Measurements from ENCODE around the gene MTRF1L. TPM values are rescaled to one million over a fixed set of nuclear protein-coding genes. Genes with fewer than 3 reads are reported as not detected.

MTRF1L gene
- total RNA-seq = 10 to 100 TPM; 20.8 to 21.5 TPM

GRCh38 chr6:153002613-153003365 lies at the start of gene MTRF1L:
TSS of gene MTRF1L (minus strand) at chr6:153002709. CDS start at chr6:153002685, 24 bp downstream.
- peak; percentile 89 for DNase-seq
- H3K36me3 Mint-ChIP-seq (ENCODE audit: low read depth) = peaks cover 35% of the 10 kb centered on the region
- H3K9me3 Mint-ChIP-seq = peaks cover 5% of the 10 kb centered on the region
- peaks cover 39% of the 10 kb centered on the region for H3K4me1 Mint-ChIP-seq
- H3K27ac Mint-ChIP-seq = peak within 1 kb of the TSS; percentile 88
- ChIA-PET CTCF (interaction anchor here (0.7 to 1.3 kb wide), 3 partner anchors 11 to 20 kb away, joined by 3 to 7 read pairs (median 4); partner anchors contain the start of gene FBXO5), POLR2A (interaction anchor here (0.8 to 10.0 kb wide), 6 partner anchors 18 to 1612 kb away, joined by 3 to 151 read pairs (median 6); partner anchors contain the start of gene FBXO5)
- H3K27me3 Mint-ChIP-seq = peaks cover 1% of the 10 kb centered on the region
- peak within 1 kb of the TSS; percentile 91 for H3K4me3 Mint-ChIP-seq

GRCh38 chr6:153051801-153052200 lies 49.3 kb upstream of the MTRF1L start:
- Mint-ChIP-seq H3K27ac (no peak overlapping the region), H3K27me3 (peaks cover 1% of the 10 kb centered on the region), H3K4me3 (no peak overlapping the region), H3K36me3 (ENCODE audit: low read depth) (no peaks in the 10 kb centered on the region), H3K9me3 (no peaks in the 10 kb centered on the region), H3K4me1 (no peaks in the 10 kb centered on the region)
- POLR2A ChIA-PET = no interaction called here
- no peak for DNase-seq
- CTCF ChIA-PET = no interaction called here

- no peak overlapping the region for H3K27ac Mint-ChIP-seq
- no peaks in the 10 kb centered on the region for H3K9me3 Mint-ChIP-seq
- H3K27me3 Mint-ChIP-seq = no peaks in the 10 kb centered on the region
- no peak for DNase-seq
- ChIA-PET POLR2A (no interaction called here), CTCF (no interaction called here)
- H3K4me1 Mint-ChIP-seq = no peaks in the 10 kb centered on the region
- no peaks in the 10 kb centered on the region for H3K36me3 Mint-ChIP-seq (ENCODE audit: low read depth)
- no peak overlapping the region for H3K4me3 Mint-ChIP-seq
Measured at GRCh38 chr6:153048631-153049030, 46.1 kb upstream of the MTRF1L start.

- Mint-ChIP-seq H3K4me1 (no peaks in the 10 kb centered on the region), H3K27ac (no peak overlapping the region), H3K9me3 (no peaks in the 10 kb centered on the region), H3K36me3 (ENCODE audit: low read depth) (no peaks in the 10 kb centered on the region), H3K4me3 (no peak overlapping the region), H3K27me3 (no peaks in the 10 kb centered on the region)
- ChIA-PET POLR2A (no interaction called here), CTCF (no interaction called here)
- no peak for DNase-seq
Measured at GRCh38 chr6:153047386-153047785, 44.9 kb upstream of the MTRF1L start.

GRCh38 chr6:153045271-153045670 lies 42.8 kb upstream of the MTRF1L start:
- ChIA-PET CTCF (no interaction called here), POLR2A (no interaction called here)
- no peak for DNase-seq
- Mint-ChIP-seq H3K4me1 (no peaks in the 10 kb centered on the region), H3K36me3 (ENCODE audit: low read depth) (no peaks in the 10 kb centered on the region), H3K27ac (no peak overlapping the region), H3K27me3 (no peaks in the 10 kb centered on the region), H3K4me3 (no peak overlapping the region), H3K9me3 (no peaks in the 10 kb centered on the region)

GRCh38 chr6:153044295-153044694 lies 41.8 kb upstream of the MTRF1L start:
- CTCF ChIA-PET = no interaction called here

GRCh38 chr6:153043719-153044118 lies 41.2 kb upstream of the MTRF1L start:
- no peak for DNase-seq

More at GRCh38 chr6:153044295-153044694, 41.8 kb upstream of the MTRF1L start:
- Mint-ChIP-seq H3K27ac (no peak overlapping the region), H3K4me3 (no peak overlapping the region), H3K27me3 (no peaks in the 10 kb centered on the region), H3K9me3 (no peaks in the 10 kb centered on the region), H3K36me3 (ENCODE audit: low read depth) (no peaks in the 10 kb centered on the region), H3K4me1 (no peaks in the 10 kb centered on the region)
- POLR2A ChIA-PET = no interaction called here
- no peak for DNase-seq

GRCh38 chr6:153038378-153039057 lies 36.0 kb upstream of the MTRF1L start:
- Mint-ChIP-seq H3K36me3 (ENCODE audit: low read depth) (no peaks in the 10 kb centered on the region), H3K27ac (no peak overlapping the region), H3K4me3 (no peak overlapping the region), H3K9me3 (no peaks in the 10 kb centered on the region), H3K27me3 (peaks cover 2% of the 10 kb centered on the region), H3K4me1 (no peaks in the 10 kb centered on the region)
- ChIA-PET POLR2A (no interaction called here), CTCF (no interaction called here)
- DNase-seq = no peak

More at GRCh38 chr6:153043719-153044118, 41.2 kb upstream of the MTRF1L start:
- Mint-ChIP-seq H3K4me1 (no peaks in the 10 kb centered on the region), H3K4me3 (no peak overlapping the region), H3K27ac (no peak overlapping the region), H3K36me3 (ENCODE audit: low read depth) (no peaks in the 10 kb centered on the region), H3K9me3 (no peaks in the 10 kb centered on the region), H3K27me3 (no peaks in the 10 kb centered on the region)
- POLR2A ChIA-PET = no interaction called here
- CTCF ChIA-PET = no interaction called here

- Mint-ChIP-seq H3K4me3 (no peak overlapping the region), H3K27ac (no peak overlapping the region), H3K36me3 (ENCODE audit: low read depth) (no peaks in the 10 kb centered on the region), H3K27me3 (peaks cover 14% of the 10 kb centered on the region), H3K4me1 (no peaks in the 10 kb centered on the region), H3K9me3 (no peaks in the 10 kb centered on the region)
- ChIA-PET POLR2A (no interaction called here), CTCF (interaction anchor here (1.0 kb wide), 1 partner anchor 278 kb away, joined by 3 read pairs; no protein-coding TSS in a partner anchor)
- no peak for DNase-seq
Measured at GRCh38 chr6:153034139-153034538, 31.6 kb upstream of the MTRF1L start.

GRCh38 chr6:153032255-153032882 lies 29.9 kb upstream of the MTRF1L start:
- Mint-ChIP-seq H3K9me3 (no peaks in the 10 kb centered on the region), H3K27ac (no peak overlapping the region), H3K27me3 (peaks cover 23% of the 10 kb centered on the region), H3K4me3 (no peak overlapping the region), H3K4me1 (no peaks in the 10 kb centered on the region), H3K36me3 (ENCODE audit: low read depth) (no peaks in the 10 kb centered on the region)
- no peak for DNase-seq
- POLR2A ChIA-PET = no interaction called here
- CTCF ChIA-PET = interaction anchor here (0.7 to 0.9 kb wide), 3 partner anchors 14 to 71 kb away, joined by 3 to 4 read pairs (median 4); no protein-coding TSS in a partner anchor

- Mint-ChIP-seq H3K27me3 (peaks cover 27% of the 10 kb centered on the region), H3K27ac (no peak overlapping the region), H3K4me1 (no peaks in the 10 kb centered on the region), H3K4me3 (no peak overlapping the region), H3K9me3 (no peaks in the 10 kb centered on the region), H3K36me3 (ENCODE audit: low read depth) (no peaks in the 10 kb centered on the region)
- CTCF ChIA-PET = no interaction called here
- POLR2A ChIA-PET = no interaction called here
- DNase-seq = no peak
Measured at GRCh38 chr6:153031335-153031955, 28.9 kb upstream of the MTRF1L start.

GRCh38 chr6:153028963-153029362 lies 26.5 kb upstream of the MTRF1L start:
- CTCF ChIA-PET = interaction anchor here (0.9 kb wide), 1 partner anchor 14 kb away, joined by 3 read pairs; no protein-coding TSS in a partner anchor
- no peak overlapping the region for H3K27ac Mint-ChIP-seq
- no peaks in the 10 kb centered on the region for H3K9me3 Mint-ChIP-seq
- peaks cover 31% of the 10 kb centered on the region for H3K27me3 Mint-ChIP-seq
- no peaks in the 10 kb centered on the region for H3K36me3 Mint-ChIP-seq (ENCODE audit: low read depth)
- no peak overlapping the region for H3K4me3 Mint-ChIP-seq
- no peak for DNase-seq
- POLR2A ChIA-PET = no interaction called here
- no peaks in the 10 kb centered on the region for H3K4me1 Mint-ChIP-seq

- H3K27me3 Mint-ChIP-seq = peaks cover 33% of the 10 kb centered on the region
- no peak overlapping the region for H3K27ac Mint-ChIP-seq
- ChIA-PET POLR2A (no interaction called here), CTCF (interaction anchor here (0.9 kb wide), 1 partner anchor 13 kb away, joined by 3 read pairs; no protein-coding TSS in a partner anchor)
- H3K4me1 Mint-ChIP-seq = no peaks in the 10 kb centered on the region
- no peak overlapping the region for H3K4me3 Mint-ChIP-seq
- no peaks in the 10 kb centered on the region for H3K9me3 Mint-ChIP-seq
- DNase-seq = no peak
- no peaks in the 10 kb centered on the region for H3K36me3 Mint-ChIP-seq (ENCODE audit: low read depth)
Measured at GRCh38 chr6:153028286-153028685, 25.8 kb upstream of the MTRF1L start.

Data from activated CD4-positive, alpha-beta memory T cell treated with anti-CD3 and anti-CD28 coated beads, Interleukin-2, amount 10 ng/mL, durations not matched to agents 7 days and 5 days (primary cell).